DMS114 treated with DMSO at 0.1 percent for 48 hours (cell line): Measurements from ENCODE around the gene GRID1.
"Not testable (repeated sequence)": the region's sequence is repeated elsewhere in the genome, so short reads cannot be mapped to it uniquely, and the experiment has no call there.

ENCODE experiments used
- DNase-seq: peaks from one replicate; lab custom pipeline; 2025; ENCODE audit not compliant: unreplicated experiment; lab: John Stamatoyannopoulos, UW

Gene GRID1

DNA sequence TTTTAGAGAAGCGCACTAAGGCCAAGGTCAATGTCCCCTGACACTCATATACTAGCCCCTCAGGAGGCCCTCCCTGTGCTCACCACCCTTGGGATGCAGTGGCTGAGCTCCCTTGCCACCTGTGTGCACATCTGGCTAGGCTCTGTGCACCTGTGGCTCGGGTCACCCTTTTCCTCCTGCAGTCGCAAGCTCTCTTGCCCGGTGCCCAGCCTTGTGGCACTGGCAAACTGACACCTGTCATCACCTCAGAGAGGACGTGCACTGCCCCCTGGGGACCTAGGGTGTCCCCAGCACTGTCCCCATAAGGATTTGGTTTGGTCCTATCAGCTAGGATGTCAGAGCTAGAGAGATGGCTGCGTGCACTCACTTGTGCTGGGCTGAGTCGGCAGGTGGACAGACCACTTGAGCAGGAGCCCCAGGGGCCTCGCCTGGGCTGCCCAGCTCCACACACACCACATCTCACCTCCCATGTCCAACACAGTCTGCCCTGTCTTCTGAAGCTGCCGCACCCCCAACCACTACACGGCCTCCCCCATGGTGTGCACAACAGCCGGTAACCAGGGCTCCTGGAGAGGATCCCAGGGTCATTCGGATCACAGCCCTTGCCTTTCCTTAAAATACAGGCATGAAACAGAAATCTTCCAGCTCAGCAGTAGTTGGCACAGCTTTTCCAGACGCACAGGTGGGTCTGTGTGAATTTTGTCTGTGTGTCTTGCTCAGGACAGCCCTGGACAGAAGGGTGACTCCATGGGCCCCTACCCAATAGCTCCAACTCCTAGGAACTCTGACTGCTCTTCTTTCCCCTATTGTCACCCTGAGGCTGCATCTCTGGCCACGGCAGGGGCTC, 111.0 kb downstream of the GRID1 start:
- no peak for DNase-seq

DNA sequence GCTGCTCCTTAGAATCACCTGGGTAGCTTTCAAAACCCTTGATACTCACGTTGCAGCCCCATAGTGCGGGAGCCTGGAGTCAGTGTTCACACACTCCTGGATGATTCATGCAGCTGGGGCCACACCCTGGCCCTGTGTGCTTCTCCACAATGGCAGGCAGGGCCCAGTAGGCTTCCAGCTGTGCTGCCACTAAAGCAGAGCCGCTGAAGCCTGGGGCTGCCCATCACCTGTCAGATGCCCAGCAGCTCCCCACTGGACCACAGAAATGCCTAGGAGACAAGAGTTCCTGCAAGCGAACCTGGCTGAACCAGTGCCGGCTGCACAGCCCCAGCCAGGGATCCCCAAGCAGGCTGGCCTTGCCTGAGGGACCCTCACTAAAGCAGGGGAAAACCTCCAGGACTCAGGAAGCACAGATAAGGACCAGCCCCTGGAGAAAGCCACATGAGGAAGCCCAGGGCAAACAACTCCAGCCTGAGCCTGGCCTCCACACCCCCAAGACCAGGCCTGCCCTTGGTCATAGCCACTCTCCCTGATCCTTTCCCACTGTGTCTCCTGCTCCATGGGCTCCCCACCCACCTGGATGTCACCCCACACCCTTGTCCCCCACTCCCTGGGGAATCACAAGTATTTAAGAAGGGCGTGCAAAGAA, 111.9 kb downstream of the GRID1 start:
- DNase-seq = no peak

DNA sequence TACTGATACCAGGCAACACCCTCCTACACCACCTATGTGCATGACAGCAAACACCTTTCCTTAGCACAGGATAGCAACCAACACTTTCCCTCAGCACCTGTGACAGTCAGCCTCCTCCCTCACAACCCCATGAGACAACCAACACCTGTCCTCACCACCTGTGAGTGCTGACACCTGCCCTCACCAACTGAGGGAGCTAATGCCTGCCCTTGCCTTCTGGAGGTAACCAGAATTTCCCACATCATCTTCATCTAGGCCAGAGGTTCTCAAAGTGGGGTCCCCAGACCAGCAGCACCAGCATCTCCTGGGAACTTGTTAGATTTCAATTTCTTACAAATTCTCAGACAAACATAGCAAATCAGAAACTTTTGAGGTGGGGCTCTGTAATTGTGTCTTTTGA, 112.5 kb downstream of the GRID1 start:
- no peak for DNase-seq

DNA sequence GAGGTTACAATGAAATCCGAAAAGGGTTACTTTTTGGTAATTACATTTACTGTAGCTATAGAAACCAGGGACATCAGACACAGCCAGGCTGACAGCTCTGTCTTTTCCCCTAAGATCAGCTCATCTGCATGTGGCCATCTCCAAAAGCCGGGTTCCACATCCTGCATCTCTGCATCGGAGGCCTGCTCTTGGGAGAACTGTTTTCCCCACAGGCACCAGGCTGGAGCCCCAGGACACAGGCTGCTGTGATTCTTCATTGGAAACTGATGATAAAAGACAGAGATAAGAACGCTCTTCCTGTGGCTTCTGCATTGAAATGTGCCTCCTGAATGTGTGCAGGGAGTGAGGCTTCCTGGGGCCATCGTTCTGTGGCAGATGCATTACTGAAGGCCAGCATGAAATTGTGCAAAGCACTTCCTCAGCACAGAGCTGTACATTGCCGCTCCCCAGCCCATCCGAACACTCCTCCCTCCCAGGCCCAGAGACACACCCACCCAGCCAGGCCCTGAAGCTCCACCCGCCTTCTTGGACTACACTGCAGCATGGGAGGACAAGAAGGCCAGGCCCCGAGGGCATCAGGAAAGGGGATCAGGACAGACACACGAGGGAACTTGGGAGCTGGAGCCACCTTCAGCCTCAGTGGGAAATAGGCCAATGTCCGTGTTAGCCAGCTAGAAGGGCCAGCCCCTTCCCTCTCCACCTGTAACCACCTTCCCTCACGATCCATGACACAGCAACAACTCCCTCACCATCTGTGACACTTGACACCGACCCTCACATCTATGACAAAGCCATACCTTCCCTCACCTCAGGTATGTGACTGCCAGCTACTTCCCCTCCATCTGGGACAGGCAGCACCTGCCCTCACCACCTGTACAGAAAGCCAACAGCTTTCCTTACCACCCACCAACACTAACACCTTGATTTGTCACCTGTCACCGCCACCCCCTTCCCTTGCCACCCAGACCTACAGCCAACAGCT, 113.2 kb downstream of the GRID1 start:
- no peak for DNase-seq

DNA sequence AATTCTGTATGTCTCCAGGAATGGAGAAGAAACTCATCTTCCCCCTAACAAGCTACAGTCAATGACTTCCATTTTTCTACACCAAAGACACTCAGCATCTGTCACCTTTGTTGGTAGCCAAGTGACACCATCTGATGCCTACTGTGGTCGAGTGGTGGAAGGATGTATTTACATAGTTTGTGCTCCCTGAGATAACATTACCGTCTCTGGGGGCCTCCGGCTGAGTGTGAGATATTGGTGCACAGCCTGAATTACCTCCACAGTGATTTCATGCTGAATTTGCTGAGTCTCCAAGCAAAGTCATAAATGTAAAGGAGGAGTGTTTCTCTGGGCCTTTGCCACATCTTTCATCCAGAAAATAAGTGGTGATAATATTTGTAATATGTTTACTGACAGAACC, 114.0 kb downstream of the GRID1 start:
- DNase-seq = no peak

DNA sequence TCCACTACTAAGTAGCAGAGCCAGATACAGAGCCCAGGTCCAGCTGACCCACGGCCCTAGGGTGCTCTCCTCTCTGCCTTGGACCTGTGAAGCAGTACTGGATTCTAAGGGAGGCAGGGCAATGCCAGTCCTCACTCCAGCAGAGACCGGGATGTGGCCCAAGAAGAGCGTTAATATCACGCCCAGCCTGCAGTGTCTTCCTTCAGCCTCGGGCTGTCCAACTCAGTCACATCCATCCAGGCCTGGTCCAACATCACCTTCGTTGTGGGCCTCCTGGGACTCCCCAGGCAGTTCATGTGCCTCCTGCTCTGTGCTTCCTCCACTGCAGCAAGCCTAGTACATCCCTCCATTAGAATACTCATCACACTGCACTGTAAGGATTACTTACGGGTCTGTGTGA, 114.5 kb downstream of the GRID1 start:
- DNase-seq = no peak

DNA sequence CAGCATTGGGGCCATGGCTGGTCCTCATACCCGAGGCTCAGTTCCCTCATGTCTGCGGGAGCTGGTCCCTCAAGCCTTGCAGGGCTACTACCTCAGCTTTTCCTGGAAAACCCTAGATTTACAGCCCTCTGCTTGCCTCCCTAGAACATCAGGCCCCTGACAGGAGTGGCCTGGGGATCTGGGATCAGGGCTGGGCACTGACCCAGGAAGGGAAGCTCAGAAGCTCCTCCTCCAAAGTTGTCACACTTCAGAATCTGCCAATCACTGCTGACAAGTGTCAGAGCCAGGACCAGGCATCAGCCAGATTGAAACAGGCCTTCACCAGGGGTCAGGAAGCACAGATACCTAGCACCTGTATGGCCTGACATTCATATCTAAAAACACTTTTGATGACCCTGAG, 115.2 kb downstream of the GRID1 start:
- DNase-seq = no peak

DNA sequence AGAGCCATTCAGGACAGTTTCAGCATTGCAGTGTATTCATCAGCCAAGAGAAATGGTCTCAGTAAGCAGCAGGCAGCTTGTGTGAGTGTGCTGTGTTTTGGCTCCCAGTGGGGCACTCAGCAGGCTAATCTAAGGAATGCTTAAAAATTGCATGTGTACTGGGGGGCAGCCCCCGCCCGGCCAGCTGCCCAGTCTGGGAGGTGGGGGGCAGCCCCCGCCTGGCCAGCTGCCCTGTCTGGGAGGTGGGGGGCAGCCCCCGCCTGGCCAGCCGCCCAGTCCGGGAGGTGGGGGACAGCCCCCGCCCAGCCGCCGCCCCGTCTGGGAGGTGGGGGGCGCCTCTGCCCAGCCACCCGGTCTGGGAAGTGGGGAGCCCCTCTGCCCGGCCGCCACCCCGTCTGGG, 116.2 kb downstream of the GRID1 start:
- no peak for DNase-seq

DNA sequence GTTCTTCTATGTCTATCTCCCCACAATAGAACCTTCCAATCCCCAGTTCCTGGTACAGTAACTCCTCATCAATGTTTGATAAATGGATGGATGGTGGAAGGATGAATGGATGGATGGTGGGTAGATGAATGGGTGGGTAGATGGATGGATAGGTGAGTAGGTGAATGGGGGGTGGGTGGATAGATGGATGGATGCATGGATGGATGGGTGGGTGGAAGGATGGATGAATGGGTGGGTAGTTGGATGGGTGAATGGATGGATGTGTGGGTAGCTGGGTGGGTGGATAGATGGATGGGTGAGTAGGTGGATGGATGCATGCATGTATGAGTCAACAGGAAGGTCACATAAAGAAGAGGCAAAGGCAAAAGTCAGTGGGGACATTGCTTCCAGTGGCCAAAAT, 116.8 kb downstream of the GRID1 start:
- no peak for DNase-seq

DNA sequence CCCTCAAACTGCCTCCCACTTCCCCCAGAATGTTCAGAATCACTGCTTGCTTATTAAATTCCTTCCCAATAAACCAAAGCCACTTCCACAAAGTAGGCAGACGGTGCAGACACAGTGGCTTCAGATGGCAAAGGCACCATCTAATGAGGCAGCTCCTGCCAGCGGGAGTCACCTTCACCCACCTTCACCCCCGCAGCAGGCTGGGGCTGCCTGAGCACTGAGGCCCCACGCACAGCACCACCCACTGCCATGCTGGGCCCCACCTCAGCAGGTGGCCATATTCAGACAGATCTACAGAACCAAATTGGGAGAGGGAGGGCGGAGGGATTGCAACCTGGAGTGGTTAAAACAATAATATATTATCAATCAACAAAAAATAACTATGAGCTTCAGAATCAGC, 118.5 kb downstream of the GRID1 start:
- DNase-seq = no peak

DNA sequence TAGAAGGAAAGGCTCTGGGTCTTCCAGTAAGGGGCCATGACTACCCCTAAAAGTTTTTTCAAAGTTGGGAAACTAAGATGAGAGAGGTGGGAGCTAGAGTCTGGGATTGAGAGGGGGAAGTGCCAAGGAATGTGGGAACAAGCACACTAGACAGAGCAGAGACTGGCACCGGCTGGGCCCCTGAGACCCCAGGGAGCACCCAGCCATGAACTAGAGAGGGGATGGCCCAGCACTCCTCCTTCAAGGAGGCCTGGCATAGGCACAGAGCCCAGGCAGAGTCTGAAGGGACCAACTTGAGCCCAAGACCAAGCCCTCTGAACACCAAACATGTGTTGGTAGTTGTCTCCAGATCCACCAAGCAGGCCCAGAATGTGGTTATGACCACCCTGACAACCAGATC, 119.0 kb downstream of the GRID1 start:
- no peak for DNase-seq

DNA sequence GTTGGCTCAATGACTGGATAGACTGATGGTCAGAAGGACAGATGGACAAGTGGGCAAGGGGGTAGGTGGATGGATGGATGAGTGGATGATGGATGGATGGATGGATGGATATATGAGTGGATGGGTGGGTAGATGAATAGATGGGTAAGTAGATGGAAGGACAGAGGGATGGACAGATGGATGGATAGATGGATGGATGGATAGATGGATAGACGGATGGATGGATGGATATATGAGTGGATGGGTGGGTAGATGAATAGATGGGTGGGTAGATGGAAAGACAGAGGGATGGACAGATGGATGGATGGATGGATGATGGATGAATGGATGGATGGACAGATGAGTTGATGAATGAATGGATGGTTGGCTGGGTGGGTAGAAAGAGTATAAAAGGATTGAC, 119.5 kb downstream of the GRID1 start:
- DNase-seq = no peak

DNA sequence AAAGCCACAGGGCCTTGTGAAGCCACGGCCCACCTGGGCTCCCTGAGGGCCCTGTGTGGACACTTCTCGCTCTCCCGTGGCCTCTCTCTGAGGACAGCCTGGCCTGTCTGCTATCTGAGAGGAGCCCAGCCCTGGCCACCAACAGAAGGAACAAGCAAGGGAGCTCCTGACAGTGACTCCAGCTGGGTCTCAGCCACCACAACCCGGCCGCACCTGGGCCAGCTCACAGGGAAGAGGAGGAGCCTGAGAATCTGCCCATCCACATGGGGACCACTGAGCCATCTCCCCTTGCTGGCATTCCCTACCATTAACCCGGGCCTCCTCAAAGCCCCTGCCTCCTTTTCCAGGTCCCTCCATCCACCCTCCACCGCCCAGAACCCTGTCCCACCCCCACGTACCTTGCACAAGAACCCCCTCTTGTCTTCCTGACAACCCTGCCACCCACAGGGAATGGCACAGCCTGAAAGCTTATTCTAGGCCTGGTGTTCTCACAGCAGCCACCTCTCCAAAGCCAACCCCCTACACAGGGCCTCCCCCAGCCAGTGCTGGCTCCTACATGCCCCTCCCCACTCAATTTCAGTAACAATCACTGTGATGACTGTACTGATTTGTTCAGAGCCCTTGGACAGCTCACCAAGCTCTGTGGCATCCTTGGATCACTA, 120.2 kb downstream of the GRID1 start:
- no peak for DNase-seq

DNA sequence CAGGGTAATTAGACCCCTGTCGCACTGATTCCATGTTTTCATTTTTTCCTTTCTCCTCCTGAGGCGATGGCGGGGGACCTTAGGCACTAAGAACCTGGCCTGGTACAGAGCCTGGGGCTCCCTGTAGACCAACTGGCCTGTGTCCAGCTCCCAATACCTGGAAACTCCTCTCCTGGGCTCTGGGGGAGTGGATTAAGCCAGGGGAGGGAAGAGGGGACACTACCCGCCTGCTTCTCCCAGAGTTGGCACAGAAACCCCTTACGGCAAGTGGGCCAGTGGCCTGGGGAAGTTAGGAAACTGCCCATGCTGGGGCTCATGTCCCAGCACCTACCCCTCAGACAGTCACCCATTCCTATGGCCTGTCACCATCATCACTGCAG, 121.6 kb downstream of the GRID1 start:
- DNase-seq = no peak

DNA sequence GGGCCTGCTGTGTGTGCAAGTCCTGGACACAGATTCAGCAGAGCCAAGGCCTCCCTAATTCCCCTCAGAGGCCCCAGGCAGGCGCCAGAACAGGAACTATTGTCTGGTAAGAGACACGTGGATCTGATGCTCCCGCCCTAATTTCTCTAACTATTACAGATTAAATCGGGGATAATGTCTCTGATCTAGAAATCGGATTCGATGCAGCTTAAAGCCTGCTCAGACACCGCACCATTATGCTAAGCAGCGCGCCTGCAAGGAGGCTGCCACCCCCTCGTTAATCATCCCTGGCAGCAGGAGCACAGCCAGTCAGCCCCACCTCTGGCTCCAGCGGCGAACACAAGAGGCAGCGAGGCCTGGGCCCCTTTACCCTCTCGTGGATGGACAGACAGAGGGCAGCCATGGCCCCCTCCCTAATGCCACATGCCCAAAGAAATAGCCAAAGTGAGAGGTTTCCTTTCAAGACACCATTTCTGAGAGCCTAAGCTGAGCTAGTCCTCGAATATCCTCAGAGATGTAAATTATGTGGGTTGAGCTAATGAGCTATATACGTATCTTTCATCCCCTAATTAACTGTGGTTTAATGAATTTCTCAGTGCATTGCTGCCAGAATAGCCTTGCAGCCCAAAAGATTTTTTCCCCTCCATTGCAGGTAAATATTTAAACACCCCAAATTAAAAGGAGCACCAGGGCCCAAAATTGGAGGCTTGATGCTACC, 122.1 kb downstream of the GRID1 start:
- no peak for DNase-seq

DNA sequence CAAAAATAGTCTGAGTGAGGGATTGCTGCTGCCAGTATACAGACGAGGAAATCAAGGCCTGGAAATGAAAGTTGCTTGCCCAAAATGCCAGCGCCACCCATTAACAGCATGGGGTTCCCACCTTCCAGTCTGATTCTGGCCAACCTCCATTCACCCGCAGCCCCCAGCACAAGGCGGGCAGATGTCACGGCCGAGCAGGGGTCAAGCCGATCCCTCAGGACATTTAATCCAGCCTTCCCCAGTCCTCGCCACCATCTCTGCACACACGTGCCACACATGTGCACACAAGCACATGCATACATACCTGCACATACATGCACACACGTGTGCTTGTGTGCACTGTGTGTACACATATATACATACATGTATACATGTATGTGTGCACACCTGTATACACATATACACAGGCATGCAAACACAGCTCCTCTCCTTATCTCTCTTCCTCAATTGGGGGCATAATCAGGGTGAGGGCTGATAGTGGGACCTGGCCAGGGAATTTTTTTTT, 122.9 kb downstream of the GRID1 start:
- no peak for DNase-seq

DNA sequence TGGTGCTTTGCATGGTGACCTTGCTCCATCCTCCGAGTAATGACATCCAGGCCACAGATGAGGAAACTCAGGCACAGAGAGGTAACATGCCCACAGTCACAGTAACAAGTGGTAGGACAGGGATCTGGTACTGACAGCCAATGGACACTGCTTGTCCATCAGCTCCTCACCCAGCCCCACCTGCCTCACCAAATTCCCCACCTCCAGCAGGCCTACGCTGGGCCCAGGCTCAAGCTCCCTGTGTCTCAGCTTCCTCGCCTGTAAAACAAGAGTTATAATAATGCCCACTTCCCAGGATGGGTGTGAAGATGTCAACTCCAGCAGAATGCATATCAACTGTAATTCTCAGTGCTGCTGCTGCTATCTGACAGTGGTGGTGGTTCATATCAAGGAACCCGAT, 123.8 kb downstream of the GRID1 start:
- no peak for DNase-seq

DNA sequence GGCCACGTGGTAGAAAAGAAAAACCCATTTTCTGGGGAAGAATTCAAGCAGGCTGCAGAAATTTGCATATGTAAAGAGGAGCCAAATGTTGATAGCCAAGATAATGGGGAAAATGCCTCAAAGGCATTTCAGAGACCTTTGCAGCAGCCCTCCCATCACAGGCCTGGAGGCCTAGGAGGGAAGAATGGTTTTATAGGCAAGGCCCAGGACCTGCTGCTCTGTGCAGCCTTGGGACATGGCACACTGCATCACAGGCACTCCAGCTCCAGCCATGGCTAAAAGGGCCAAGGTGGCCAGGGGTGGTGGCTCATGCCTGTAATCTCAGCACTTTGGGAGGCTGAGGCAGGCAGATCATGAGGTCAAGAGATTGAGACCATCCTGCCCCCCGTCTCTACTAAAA, 128.5 kb downstream of the GRID1 start:
- DNase-seq = not testable (repeated sequence)

DNA sequence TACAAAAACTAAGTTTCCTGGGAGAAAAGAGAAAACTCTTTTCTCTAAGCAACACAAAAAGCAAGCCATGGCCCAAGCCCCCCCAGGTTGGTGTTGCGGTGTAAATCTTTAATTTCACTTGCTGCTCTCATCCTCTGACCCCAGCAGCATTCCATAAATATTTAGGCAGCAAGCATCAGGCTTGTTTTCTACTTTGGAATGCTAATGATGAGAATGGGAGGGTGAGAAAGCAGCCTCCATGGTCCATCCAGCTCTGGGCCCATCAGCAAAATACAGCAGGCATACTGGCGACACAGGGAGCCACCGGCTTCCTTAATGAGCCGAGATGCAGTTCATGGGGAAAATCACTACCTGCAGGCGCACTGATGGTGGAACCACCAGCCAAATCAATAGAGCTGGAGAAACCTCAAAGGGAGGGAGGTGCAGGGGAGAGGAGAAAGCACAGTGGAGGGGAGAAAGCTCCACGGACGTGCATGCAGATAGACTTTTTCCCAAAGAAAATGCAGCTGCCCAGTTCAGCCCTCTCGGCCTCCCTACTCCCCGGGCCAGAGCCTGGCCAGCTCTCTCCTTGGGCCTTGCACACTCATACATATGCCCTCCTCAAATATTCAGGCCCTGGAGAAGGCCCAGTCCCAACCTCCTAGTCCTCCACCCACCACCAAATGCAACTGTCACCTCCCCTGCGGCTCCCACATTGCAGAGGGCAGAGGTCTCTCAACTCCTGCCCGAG, 131.9 kb downstream of the GRID1 start:
- no peak for DNase-seq

DNA sequence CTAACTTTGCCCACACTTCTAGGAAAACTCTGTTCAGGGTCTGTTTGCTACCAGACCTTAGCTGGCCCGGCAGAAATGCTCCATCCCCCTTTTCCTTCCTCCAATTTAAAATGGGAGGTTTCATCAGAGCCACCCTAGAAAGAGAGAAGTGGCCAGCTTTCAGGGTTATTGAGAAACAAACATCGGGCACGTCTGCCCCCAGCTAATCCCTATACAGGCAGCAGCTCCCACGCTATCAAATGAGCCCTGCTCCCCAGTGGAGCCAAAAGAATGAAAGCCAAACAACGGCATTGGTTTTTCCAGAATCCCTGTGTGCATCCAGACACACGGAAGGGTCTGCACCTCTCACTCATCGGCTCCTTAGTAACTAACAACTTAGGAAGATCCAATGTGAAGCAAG, 132.5 kb downstream of the GRID1 start:
- no peak for DNase-seq
